Activated T-helper 1 cell treated with Interleukin-2 at 50 U/mL for 16 hours (primary cell): ENCODE measurements around the gene ETS1.

ENCODE experiments used
- DNase-seq: peaks from one replicate; pipeline ENCODE4 v3.0.0-alpha.2; 2020; ENCODE audit warnings: low read depth

Gene ETS1

GRCh38 chr11:128517451-128518230, 69.7 kb downstream of the ETS1 start:
- DNase-seq: no peak

DNA sequence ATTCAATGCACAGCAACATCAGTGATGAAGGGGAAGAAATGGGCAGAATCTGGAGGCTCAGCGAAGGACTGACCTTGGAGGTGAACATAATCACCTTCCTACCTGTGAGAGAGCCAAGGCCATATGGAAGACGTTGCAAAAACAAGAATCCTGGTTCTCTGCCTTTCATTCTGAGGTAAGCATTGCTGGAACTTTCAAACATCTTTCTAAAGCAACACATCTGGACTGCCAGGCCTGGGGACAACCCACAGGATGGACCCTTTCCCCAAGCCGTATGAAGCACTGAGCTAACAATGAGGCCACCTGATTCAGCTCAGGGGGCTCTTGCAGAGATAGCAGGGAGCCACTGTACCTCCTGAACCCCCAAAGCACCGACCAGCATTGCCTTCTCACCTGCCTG, 70.5 kb downstream of the ETS1 start:
- DNase-seq: no peak

- no peak for DNase-seq
These were observed 71.3 kb downstream of the ETS1 start for GRCh38 chr11:128515826-128516778.

GRCh38 chr11:128515086-128515485, 72.3 kb downstream of the ETS1 start:
- no peak for DNase-seq

GRCh38 chr11:128513915-128514681, 73.3 kb downstream of the ETS1 start:
- no peak for DNase-seq

DNA sequence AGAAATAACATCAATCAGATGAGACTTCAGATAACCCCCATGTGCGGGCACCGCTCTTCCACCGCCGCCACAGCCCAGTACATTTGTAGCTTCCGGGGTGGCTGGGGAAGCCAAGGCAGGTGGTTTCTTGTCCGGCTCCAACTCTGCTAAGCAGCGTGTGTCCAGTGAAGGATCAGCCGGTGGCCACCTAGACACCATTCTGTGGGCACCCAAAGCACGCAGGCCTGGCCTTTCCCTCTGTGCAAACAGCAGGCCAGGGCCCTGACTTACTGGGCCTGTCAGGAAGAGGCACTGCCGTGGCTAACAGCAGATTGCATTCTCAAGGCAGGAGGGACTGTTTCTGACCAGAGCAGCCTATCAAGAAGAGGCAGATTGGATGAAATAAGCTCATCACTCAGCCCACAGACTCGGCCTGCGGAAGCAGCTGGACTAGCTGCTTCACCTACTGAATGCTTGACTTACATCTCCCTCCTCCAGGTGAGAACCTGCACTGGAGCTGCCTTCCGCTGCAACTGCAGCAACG, 74.8 kb downstream of the ETS1 start:
- no peak for DNase-seq

GRCh38 chr11:128511712-128512111, 75.6 kb downstream of the ETS1 start:
- DNase-seq: no peak

GRCh38 chr11:128509621-128510389, 77.6 kb downstream of the ETS1 start:
- no peak for DNase-seq

- no peak for DNase-seq
These were observed 78.4 kb downstream of the ETS1 start for GRCh38 chr11:128508770-128509510.

- no peak for DNase-seq
These were observed 79.4 kb downstream of the ETS1 start for GRCh38 chr11:128507936-128508335.

GRCh38 chr11:128506999-128507611, 80.3 kb downstream of the ETS1 start:
- DNase-seq: no peak

- DNase-seq: no peak
These were observed 81.0 kb downstream of the ETS1 start for GRCh38 chr11:128506356-128506755.

- no peak for DNase-seq
These were observed 81.8 kb downstream of the ETS1 start for GRCh38 chr11:128505449-128506065.

- no peak for DNase-seq
These were observed 82.9 kb downstream of the ETS1 start for GRCh38 chr11:128504486-128504885.

DNA sequence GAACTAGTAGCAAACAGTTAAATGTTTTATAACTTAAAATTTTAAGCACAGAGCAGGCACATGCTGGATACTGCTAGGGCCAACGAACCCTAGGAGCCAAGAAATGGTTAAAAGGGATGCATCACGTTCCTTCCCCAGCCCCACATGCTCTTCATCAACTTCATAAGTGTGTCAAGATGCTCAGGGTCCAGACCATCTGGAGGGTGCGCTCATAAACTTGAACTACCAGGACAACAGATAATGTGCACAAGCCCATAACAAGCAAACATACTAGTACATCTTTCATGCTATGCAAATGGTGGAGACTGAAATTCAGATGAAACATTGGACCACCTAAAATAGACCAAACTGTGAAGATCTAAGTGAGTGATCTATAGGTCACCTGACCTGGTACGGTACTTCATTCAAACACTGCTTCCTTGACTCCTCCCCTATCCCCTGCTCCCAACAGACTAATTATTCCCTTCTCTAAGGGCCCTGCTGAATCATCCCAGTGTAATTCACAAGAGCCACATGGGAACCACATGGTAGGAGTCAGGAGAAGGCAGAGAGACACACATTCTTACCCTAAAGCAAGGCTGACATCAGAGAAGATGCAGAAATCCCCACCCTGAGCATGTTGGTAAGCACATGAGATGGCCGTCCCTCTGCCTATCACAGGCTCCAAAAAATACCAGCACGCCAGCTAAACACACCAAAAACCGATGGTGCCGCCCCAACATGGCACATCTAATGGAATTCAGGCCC, 83.9 kb downstream of the ETS1 start:
- no peak for DNase-seq

DNA sequence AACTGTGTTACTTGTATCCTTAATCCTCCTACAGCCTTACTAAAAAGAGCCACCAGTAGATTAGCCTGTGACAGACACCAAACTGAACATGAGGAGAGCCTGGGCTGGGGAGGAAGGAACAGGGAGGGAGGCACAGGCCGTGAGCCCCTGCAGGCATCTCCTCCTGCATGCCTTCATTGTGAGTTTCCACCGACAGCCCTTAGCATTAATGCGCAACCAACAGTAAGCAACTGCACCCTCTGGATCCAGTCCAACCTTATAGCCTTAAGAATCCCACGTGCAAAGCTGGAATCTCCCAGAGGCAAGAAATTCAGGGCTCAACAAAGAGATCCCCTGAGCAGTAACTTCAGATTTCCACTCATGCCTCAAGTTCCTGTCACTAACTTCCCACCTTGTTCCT, 84.6 kb downstream of the ETS1 start:
- DNase-seq: no peak

GRCh38 chr11:128501632-128502549, 85.5 kb downstream of the ETS1 start:
- no peak for DNase-seq

DNA sequence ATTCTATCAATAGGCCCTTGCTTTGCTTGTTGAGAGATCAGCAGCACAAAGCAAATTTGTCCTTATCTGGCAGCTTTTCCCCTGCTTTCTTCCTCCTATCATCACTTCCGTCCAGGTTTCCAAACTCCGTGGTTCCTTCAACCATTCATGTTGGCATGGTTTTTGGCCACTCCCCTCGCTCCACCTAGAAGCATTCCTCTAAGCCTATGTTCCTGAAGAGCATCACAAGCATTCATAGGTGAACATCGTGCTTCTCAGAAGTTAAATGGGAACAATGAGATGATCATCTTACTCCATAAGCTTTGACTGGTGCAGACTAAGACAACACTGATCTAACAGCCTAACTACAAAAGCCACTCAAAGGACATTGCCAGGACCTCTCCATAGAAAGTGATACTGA, 86.3 kb downstream of the ETS1 start:
- DNase-seq: no peak
